Trophoblast cell (in vitro differentiated cells and primary cell): Measurements from ENCODE around the gene RNASE12.
"Not testable (repeated sequence)": the region's sequence is repeated elsewhere in the genome, so short reads cannot be mapped to it uniquely, and the experiment has no call there.

Experiments
- DNase-seq, 2 donors: peaks; one replicate each; pipeline ENCODE4 v3.0.0-alpha.2; 2016
- H2AFZ ChIP-seq: 2 replicates; pipeline ENCODE4 v1.6.1; 2013; ENCODE audit warnings: low read length, moderate library complexity, mild to moderate bottlenecking; ENCODE audit not compliant: insufficient read depth, poor library complexity
- H2AK5ac ChIP-seq: 2 replicates; pipeline ENCODE4 v1.6.1; 2013; ENCODE audit warnings: mild to moderate bottlenecking, low read length
- H2BK120ac ChIP-seq: 2 replicates; pipeline ENCODE4 v1.6.1; 2013; ENCODE audit warnings: low read length, mild to moderate bottlenecking, moderate library complexity; ENCODE audit not compliant: insufficient read depth, poor library complexity
- H2BK12ac ChIP-seq: 2 replicates; pipeline ENCODE4 v1.6.1; 2013; ENCODE audit warnings: mild to moderate bottlenecking, low read length, moderate library complexity
- H2BK5ac ChIP-seq: 2 replicates; pipeline ENCODE4 v1.6.1; 2013; ENCODE audit warnings: low read length, low read depth, moderate library complexity, mild to moderate bottlenecking; ENCODE audit not compliant: poor library complexity
- H3K14ac ChIP-seq: 2 replicates; pipeline ENCODE4 v1.6.1; 2013; ENCODE audit warnings: mild to moderate bottlenecking, low read length
- H3K18ac ChIP-seq: 2 replicates; pipeline ENCODE4 v1.6.1; 2013; ENCODE audit warnings: mild to moderate bottlenecking, low read length
- H3K23ac ChIP-seq: 2 replicates; pipeline ENCODE4 v1.6.1; 2013; ENCODE audit warnings: low read length
- H3K27ac ChIP-seq: 2 replicates; pipeline ENCODE4 v1.5.1; 2013; ENCODE audit warnings: low read depth, mild to moderate bottlenecking, inconsistent platforms, low read length, moderate library complexity
- H3K27me3 ChIP-seq: 2 replicates; pipeline ENCODE4 v1.6.1; 2013; ENCODE audit warnings: inconsistent platforms, mild to moderate bottlenecking, low read length, moderate library complexity; ENCODE audit not compliant: insufficient read depth
- H3K36me3 ChIP-seq, 2 experiments: 1 replicate in 1 of 2; 2 replicates in 1 of 2; pipeline ENCODE4 v1.6.1; 2013; ENCODE audit warnings: low read length in 2 of 2, mild to moderate bottlenecking in 2 of 2, moderate library complexity in 1 of 2; ENCODE audit not compliant: insufficient read depth in 2 of 2, control insufficient read depth in 1 of 2
- H3K4ac ChIP-seq: 2 replicates; pipeline ENCODE4 v1.6.1; 2013; ENCODE audit warnings: low read depth, mild to moderate bottlenecking, low read length, moderate library complexity
- H3K4me1 ChIP-seq, 2 experiments: 1 replicate in 1 of 2; 2 replicates in 1 of 2; pipeline ENCODE4 v1.6.1; 2013; ENCODE audit warnings: low read length in 2 of 2, mild to moderate bottlenecking in 2 of 2, moderate library complexity in 1 of 2; ENCODE audit not compliant: insufficient read depth in 2 of 2, control insufficient read depth in 1 of 2
- H3K4me2 ChIP-seq: 2 replicates; pipeline ENCODE4 v1.6.1; 2013; ENCODE audit warnings: inconsistent platforms, mild to moderate bottlenecking, low read length, moderate library complexity
- H3K4me3 ChIP-seq: 2 replicates; pipeline ENCODE4 v1.5.1; 2013; ENCODE audit warnings: mild to moderate bottlenecking, low read depth, low read length, inconsistent platforms
- H3K79me1 ChIP-seq: one replicate; pipeline ENCODE4 v1.6.1; 2013; ENCODE audit warnings: low read length
- H3K79me2 ChIP-seq: 2 replicates; pipeline ENCODE4 v1.6.1; 2013; ENCODE audit warnings: low read length, mild to moderate bottlenecking; ENCODE audit not compliant: control insufficient read depth, insufficient read depth, poor library complexity
- H3K9ac ChIP-seq: 2 replicates; pipeline ENCODE4 v1.6.1; 2013; ENCODE audit warnings: mild to moderate bottlenecking, low read length
- H3K9me3 ChIP-seq: 2 replicates; pipeline ENCODE4 v1.6.1; 2013; ENCODE audit warnings: low read depth, mild to moderate bottlenecking, control low read depth, inconsistent platforms, low read length; ENCODE audit not compliant: insufficient read depth
- H4K12ac ChIP-seq: 2 replicates; pipeline ENCODE4 v1.6.1; 2013; ENCODE audit warnings: low read depth, mild to moderate bottlenecking, low read length, moderate library complexity
- H4K8ac ChIP-seq: 2 replicates; pipeline ENCODE4 v1.6.1; 2013; ENCODE audit warnings: low read depth, mild to moderate bottlenecking, low read length, moderate library complexity
- H4K91ac ChIP-seq: one replicate; pipeline ENCODE4 v1.6.1; 2013; ENCODE audit warnings: low read depth, mild to moderate bottlenecking, low read length, moderate library complexity
- WGBS: extraction: QIAGEN DNeasy Blood & Tissue Kit; methylation state at CpG from one replicate; pipeline ENCODE4 v1.1.7; 2013; ENCODE audit warnings: missing lambda C conversion rate; ENCODE audit not compliant: insufficient read length, insufficient coverage; ENCODE audit errors: extremely low coverage; 5-methylcytosine and 5-hydroxymethylcytosine counted together

The RNASE12 gene

DNA sequence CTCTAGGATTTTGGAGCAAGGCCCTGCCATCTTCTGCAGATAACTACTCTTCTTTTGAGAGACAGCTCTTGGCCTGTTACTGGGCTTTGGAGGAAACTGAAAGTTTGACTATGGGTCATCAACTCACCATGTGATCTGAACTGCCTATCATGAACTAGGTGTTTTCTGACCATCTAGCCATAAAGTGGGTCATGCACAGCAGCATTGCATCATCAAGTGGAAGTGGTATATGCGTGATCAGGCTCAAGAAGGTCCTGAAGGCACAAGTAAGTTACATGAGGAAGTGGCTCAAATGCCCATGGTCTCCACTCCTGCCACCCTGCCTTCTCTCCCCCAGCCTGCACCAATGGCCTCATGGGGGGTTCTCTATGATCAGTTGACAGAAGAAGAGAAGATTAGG lies 20.5 kb downstream of the RNASE12 start:
- H4K91ac ChIP-seq, H3K4me1 ChIP-seq, H2AK5ac ChIP-seq, H3K23ac ChIP-seq, DNase-seq, H3K4me3 ChIP-seq, H3K79me2 ChIP-seq, H4K8ac ChIP-seq, H2BK5ac ChIP-seq, H3K9ac ChIP-seq, H3K36me3 ChIP-seq, H2BK120ac ChIP-seq, H3K4ac ChIP-seq, H3K27ac ChIP-seq, H2AFZ ChIP-seq, H3K14ac ChIP-seq, H2BK12ac ChIP-seq, H3K4me2 ChIP-seq, H3K18ac ChIP-seq, H3K9me3 ChIP-seq, H3K27me3 ChIP-seq, H4K12ac ChIP-seq, H3K79me1 ChIP-seq: not testable (repeated sequence)
- WGBS = no CpG with 5 or more reads among the region's 1 CpG

DNA sequence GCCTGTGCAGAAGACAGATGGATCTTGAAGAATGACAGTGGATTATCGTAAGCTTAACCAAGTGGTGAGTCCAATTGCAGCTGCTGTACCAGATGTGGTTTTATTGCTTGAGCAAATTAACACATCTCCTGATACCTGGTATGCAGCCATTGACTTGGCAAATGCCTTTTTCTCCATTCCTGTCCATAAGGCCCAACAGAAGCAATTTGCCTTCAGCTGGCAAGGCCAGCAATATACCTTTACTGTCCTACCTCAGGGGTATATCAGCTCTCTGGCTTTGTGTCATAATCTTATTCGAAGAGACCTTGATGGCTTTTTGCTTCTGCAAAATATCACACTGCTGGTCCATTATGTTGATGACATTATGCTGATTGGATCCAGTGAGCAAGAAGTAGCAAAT lies 21.3 kb downstream of the RNASE12 start:
- not testable (repeated sequence) for H3K36me3 ChIP-seq, H4K91ac ChIP-seq, H3K4ac ChIP-seq, H3K27me3 ChIP-seq, H3K27ac ChIP-seq, H3K9me3 ChIP-seq, H3K4me2 ChIP-seq, H3K23ac ChIP-seq, H2AK5ac ChIP-seq, H2BK12ac ChIP-seq, H3K79me2 ChIP-seq, H2BK5ac ChIP-seq, H3K4me1 ChIP-seq, H3K79me1 ChIP-seq, H3K4me3 ChIP-seq, H2AFZ ChIP-seq, H3K14ac ChIP-seq, H2BK120ac ChIP-seq, H3K9ac ChIP-seq, H4K12ac ChIP-seq, DNase-seq, H3K18ac ChIP-seq, H4K8ac ChIP-seq
- no CpG with 5 or more reads among the region's 2 CpGs for WGBS

DNA sequence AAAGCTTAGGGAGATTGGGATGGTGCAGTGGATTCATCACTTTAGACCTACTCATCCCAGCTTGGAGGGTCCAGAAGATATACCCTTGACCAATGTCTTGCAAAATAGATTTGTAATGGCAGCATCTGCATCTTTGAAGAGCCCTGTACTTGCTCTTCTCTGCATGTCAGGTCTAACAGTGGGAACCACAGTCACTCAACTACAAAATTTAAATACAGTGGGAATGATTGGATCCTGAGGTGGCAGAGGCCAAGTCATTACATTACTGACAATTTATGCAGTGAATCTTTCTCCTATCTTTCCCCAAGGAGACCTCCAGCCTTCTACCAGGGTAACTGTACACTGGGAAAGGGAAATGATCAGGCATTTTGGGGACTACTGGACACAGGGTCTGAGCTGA lies 22.1 kb downstream of the RNASE12 start:
- no peak overlapping the region for H3K23ac ChIP-seq
- no peak overlapping the region for H2AFZ ChIP-seq
- no peak overlapping the region for H4K91ac ChIP-seq
- H3K27me3 ChIP-seq = no peaks in the 10 kb centered on the region
- H3K79me2 ChIP-seq = no peaks in the 10 kb centered on the region
- no peak overlapping the region for H4K12ac ChIP-seq
- H2BK12ac ChIP-seq = no peak overlapping the region
- no peaks in the 10 kb centered on the region for H3K36me3 ChIP-seq
- H3K9me3 ChIP-seq = peaks cover 3% of the 10 kb centered on the region
- no peaks in the 10 kb centered on the region for H3K79me1 ChIP-seq
- H2AK5ac ChIP-seq = no peak overlapping the region
- H3K4me3 ChIP-seq = no peak overlapping the region
- H2BK5ac ChIP-seq = no peak overlapping the region
- H3K14ac ChIP-seq = no peak overlapping the region
- no peak overlapping the region for H3K4me2 ChIP-seq
- no peak overlapping the region for H2BK120ac ChIP-seq
- no peak overlapping the region for H3K18ac ChIP-seq
- no peak overlapping the region for H3K9ac ChIP-seq
- H3K4me1 ChIP-seq = peaks cover 0 to 9% of the 10 kb centered on the region in 2 experiments
- no peak overlapping the region for H3K4ac ChIP-seq
- DNase-seq = no peak
- no peak overlapping the region for H4K8ac ChIP-seq
- H3K27ac ChIP-seq = no peak overlapping the region

DNA sequence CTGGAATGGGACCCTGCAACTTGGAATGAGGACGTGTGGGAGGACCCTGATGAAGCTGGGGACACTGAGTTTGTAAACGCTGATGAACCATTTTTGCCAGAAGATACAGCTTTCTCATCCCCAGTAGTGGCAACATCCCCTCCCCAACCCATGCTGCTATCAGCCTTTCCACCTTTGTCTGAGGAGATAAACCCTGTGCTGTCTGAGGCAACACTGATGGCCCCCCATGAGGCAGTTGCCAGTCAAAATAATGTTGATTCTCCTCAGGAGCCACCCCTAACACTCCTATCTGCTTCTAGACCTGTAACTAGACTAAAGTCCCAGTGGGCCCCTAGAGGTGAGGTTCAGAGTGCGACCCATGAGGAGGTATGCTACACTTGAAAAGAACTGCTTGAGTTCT lies 22.8 kb downstream of the RNASE12 start:
- Histone ChIP-seq H2AFZ (no peak overlapping the region), H3K18ac (no peak overlapping the region), H3K4me2 (no peak overlapping the region), H3K4me3 (no peak overlapping the region), H2BK5ac (no peak overlapping the region), H3K9me3 (peaks cover 3% of the 10 kb centered on the region), H3K4ac (no peak overlapping the region), H3K79me2 (no peaks in the 10 kb centered on the region), H2AK5ac (no peak overlapping the region), H3K14ac (no peak overlapping the region), H2BK120ac (no peak overlapping the region), H3K79me1 (no peaks in the 10 kb centered on the region), H3K4me1 (peaks cover 0 to 9% of the 10 kb centered on the region in 2 experiments), H3K27ac (no peak overlapping the region), H4K12ac (no peak overlapping the region), H3K27me3 (no peaks in the 10 kb centered on the region), H4K8ac (no peak overlapping the region), H3K9ac (no peak overlapping the region), H4K91ac (no peak overlapping the region), H3K23ac (no peak overlapping the region), H3K36me3 (no peaks in the 10 kb centered on the region), H2BK12ac (no peak overlapping the region)
- WGBS = no CpG with 5 or more reads among the region's 3 CpGs
- no peak for DNase-seq

DNA sequence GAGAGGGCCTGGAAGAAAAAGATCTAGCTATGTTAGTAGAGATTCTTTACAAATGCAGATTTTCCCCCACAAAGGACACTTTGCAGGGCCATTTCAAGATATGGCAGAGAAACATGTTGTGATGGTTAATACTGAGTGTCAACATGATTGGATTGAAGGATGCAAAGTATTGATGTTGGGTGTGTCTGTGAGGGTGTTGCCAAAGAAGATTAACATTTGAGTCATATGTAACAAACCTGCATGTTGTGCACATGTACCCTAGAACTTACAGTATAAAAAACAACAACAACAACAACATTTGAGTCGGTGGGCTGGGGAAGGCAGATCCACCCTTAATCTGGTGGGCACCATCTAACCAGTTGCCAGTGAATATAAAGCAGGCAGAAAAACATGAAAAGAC lies 24.0 kb downstream of the RNASE12 start:
- not testable (repeated sequence) for DNase-seq, H2AFZ ChIP-seq, H2BK120ac ChIP-seq, H3K9me3 ChIP-seq, H3K4ac ChIP-seq, H3K79me2 ChIP-seq, H3K9ac ChIP-seq, H3K23ac ChIP-seq, H2BK5ac ChIP-seq, H3K79me1 ChIP-seq, H3K4me3 ChIP-seq, H3K4me2 ChIP-seq, H4K91ac ChIP-seq, H4K8ac ChIP-seq, H4K12ac ChIP-seq, H2AK5ac ChIP-seq, H3K27me3 ChIP-seq, H3K27ac ChIP-seq, H2BK12ac ChIP-seq, H3K18ac ChIP-seq, H3K4me1 ChIP-seq, H3K36me3 ChIP-seq, H3K14ac ChIP-seq
- no CpG with 5 or more reads among the region's 1 CpG for WGBS
